Activated naive CD4-positive, alpha-beta T cell treated with anti-CD3 and anti-CD28 coated beads, Interleukin-2, amount 50 U/mL, for 72 hours (primary cell): ENCODE measurements around the gene VEGFA. TPM values are rescaled to one million over a fixed set of nuclear protein-coding genes. Genes with fewer than 3 reads are reported as not detected.
"Not testable (repeated sequence)": the region's sequence is repeated elsewhere in the genome, so short reads cannot be mapped to it uniquely, and the experiment has no call there.

Source experiments
- ATAC-seq, 2 donors: fragments of 150-1000 bp; cut with Tn5 transposase; 2 replicates each; pipeline ENCODE4 v1.10.0; 2021; ENCODE audit warnings: mild to moderate bottlenecking in 2 of 2, moderate library complexity in 2 of 2
- DNase-seq, 2 donors: peaks; one replicate each; pipeline ENCODE4 v3.0.0; 2021 to 2022; ENCODE audit warnings: low spot score in 2 of 2
- H3K27ac Mint-ChIP-seq, 2 donors: one replicate each; pipeline ENCODE4 v1.8.0; 2022; ENCODE audit warnings: mild to moderate bottlenecking in 2 of 2, mixed read lengths in 2 of 2
- H3K36me3 Mint-ChIP-seq, 2 donors: one replicate each; pipeline ENCODE4 v1.8.0; 2022; ENCODE audit warnings: mixed read lengths in 2 of 2
- H3K9me3 Mint-ChIP-seq, 2 donors: one replicate each; pipeline ENCODE4 v1.8.0; 2022; ENCODE audit warnings: mixed read lengths in 2 of 2
- total RNA-seq, 2 donors: library from RNA; stranded (reverse); gene quantifications; one replicate each; pipeline ENCODE4 v1.2.3, GENCODE V29; 2022

Gene VEGFA
- total RNA-seq, 2 donors from 2014 or later, result 24.1 to 79.2 TPM

DNA sequence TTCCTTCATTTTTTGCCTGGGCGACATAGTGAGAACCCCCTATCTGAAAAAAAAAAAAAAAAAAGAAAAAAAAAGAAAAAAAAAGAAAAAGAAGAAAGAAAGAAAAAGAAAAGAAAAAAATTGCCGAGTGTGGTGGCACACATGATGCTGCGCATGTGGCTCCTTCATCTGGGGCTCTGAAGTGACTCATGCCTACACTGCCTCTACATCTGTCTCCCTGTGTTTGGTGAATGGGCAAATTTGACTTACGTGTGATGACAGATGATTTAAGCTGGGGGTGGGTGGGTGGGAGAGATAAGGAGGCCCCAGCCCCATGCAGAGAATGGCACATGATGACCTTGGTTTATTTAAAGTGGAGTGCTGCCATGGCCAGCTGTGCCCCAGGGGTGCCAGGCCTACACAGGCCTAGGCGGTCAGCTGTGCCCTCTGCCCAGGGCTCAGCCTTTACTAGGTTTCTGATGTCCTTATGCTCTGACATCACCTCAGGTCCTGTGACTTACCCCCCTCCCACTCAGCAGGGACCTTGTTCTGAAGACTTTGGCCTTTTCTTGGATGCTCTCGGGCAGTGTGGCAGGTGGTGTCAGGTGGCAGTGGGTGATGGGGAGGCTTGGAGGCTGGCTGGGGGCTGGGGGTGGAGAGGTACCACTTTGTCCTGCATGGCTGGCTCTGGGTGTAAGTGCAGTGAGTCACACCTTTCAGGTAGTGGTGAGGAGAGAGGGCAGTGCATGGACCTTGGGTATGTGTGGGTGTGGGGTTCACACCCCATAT lies 41.1 kb downstream of the VEGFA start:
- Mint-ChIP-seq H3K27ac (no peak overlapping the region), H3K36me3 (no peaks in the 10 kb centered on the region), H3K9me3 (no peaks in the 10 kb centered on the region)
- ATAC-seq (peak in 1 of 2 donors; percentile 13), DNase-seq (no peak)

DNA sequence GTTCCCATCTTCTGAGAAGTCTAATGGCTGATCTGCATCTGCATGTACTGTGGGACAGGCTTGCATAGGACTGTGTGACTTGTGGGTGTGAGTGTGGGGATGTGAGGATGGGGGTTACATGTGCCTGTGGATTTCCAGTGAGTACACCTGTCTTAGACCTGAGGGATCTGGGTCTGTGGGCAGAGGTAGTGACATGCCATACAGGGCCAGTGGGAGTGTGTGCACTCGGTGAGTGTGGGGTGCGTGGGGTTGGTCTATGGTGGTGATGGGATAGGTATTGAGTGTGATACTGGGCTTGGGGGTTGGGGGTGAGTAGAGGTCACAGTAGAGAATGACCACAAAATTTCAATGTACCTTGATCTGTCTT lies 41.7 kb downstream of the VEGFA start:
- H3K9me3 Mint-ChIP-seq, result no peaks in the 10 kb centered on the region
- no peak for DNase-seq
- ATAC-seq, result no peak
- no peak overlapping the region for H3K27ac Mint-ChIP-seq
- H3K36me3 Mint-ChIP-seq, result no peaks in the 10 kb centered on the region

DNA sequence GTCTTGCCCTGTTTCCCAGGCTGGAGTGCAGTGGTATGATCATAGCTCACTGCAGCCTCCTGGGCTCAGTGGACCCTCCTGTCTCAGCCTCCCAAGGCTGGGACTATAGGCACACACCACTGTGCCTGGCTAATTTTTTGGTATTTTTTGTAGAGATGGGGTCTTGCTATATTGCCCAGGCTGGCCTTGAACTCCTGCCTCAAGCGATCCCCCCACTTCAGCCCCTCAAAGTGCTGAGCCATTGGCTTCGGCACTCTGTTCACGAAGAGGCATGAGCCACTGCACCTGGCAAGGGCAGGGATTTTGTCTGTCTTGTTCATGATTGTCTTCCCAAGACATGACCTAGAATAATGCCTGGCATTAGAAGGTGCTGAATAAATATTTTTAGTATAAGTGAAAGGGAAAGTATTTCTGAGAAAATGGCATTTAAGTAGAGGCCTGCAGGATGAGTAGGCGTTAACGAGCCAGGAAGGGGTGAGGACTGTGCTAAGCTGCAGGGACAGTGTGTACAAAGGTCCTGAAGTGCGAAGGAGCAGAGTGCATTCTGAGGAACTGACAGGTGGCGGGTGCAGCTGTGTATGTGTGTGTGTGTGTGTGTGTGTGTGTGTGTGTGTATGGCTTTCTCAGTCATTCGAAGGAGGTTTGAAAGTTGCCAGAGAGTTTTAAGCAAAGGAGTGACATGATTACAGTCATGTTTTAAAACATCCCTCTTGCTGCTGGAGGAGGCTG lies 43.0 kb downstream of the VEGFA start:
- Mint-ChIP-seq H3K9me3 (no peaks in the 10 kb centered on the region), H3K36me3 (no peaks in the 10 kb centered on the region), H3K27ac (no peak overlapping the region)
- DNase-seq, result no peak
- ATAC-seq, result peak; percentile 24 to 70

DNA sequence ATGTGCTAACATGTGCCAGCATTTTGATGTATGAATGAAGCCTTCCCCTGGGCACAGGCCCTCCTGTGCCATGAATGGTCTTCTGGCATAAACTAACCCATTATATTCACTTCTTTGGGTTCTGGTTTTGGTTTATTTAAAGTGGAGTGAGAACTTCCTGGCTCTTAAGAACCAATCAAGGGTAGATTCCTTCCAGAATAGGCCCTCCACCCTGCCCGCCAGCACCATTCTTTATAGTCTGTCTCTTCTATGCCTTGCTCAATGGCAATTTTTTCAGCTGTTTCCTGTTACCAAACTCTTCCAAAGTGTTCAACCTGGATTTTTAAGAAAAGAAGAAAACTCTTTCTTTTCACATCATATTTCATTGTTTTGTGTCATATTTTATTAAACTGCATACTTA lies 44.1 kb downstream of the VEGFA start:
- no peak for ATAC-seq
- DNase-seq, result no peak
- Mint-ChIP-seq H3K36me3 (no peaks in the 10 kb centered on the region), H3K27ac (no peak overlapping the region), H3K9me3 (no peaks in the 10 kb centered on the region)

DNA sequence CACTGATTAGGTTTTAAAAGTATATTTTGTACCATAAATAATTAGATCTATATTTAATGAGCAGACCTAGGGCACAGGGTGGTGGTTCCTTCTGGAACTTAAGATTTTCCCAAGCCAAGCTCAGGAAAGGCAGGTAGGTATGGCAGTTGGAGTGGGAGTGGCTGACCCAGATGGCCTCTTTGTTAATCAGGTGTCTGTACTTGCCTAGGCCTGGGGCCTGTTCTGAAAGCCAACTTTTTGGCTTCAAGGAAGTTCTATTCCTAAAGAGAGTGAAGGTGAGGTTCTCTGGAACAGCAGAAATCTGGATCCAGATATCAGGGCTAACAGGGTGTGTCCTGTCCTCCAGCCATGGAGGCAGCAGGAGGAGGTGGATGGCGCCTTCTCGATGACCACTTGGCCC lies 44.9 kb downstream of the VEGFA start:
- Mint-ChIP-seq H3K36me3 (no peaks in the 10 kb centered on the region), H3K9me3 (no peaks in the 10 kb centered on the region), H3K27ac (no peak overlapping the region)
- DNase-seq (no peak), ATAC-seq (no peak)

DNA sequence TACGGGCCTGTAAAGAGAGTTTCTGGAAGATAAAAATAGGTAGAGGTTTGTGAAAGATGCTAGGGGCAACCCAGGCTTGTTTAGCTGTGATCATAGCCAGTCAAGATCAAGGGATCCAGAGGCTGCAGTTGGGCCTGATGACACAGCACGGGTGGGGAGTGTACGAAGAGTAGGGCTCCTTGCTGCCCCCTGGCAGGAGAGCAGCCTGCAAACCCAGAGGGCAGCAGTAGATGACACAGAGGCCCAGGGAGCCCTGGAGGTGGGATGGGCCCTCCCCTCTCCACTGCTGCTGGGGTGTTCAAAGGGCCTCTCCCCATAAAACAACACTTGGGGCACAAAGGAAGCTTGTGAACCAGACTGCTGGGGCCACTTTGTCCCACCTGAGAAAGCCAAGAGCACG lies 47.2 kb downstream of the VEGFA start:
- Mint-ChIP-seq H3K9me3 (no peaks in the 10 kb centered on the region), H3K27ac (no peak overlapping the region), H3K36me3 (no peaks in the 10 kb centered on the region)
- DNase-seq, result no peak
- ATAC-seq, result peak; percentile 57 to 71

DNA sequence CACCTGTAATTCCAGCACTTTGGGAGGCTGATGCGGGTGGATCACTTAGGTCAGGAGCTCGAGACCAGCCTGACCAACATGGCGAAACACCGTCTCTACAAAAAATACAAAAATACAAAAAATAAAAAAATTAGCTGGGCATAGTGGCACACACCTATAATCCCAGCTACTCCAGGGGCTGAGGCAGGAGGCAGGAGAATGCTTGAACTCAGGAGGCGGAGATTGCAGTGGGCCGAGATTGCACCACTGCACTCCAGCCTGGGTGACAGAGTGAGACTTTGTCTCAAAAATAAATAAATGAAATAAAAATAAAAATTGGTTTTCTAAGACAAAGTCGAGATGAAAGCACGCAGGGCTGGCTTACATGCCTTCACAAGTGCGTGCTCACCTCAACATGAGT lies 49.0 kb downstream of the VEGFA start:
- H3K9me3 Mint-ChIP-seq, DNase-seq, H3K36me3 Mint-ChIP-seq, ATAC-seq, H3K27ac Mint-ChIP-seq: not testable (repeated sequence)

DNA sequence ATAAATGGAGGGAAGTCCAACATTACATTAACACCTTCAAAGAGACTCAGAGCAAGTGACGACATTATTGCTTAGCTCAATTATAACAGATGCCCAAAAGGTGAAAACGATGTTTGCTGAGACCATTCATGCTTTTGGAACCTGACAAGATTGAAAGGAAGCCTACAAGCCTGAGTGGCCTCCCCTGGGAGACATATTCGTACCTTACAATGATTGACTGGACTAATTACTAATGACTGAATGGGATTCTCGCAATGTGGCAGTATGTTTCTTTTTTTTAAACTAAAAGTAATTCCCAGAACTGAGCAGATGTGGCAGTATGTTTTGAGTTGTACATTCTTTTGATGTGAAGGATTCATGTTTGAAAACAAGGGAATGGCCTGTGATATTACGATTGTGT lies 49.9 kb downstream of the VEGFA start:
- DNase-seq (no peak), ATAC-seq (no peak)
- Mint-ChIP-seq H3K9me3 (no peaks in the 10 kb centered on the region), H3K36me3 (no peaks in the 10 kb centered on the region), H3K27ac (no peak overlapping the region)

DNA sequence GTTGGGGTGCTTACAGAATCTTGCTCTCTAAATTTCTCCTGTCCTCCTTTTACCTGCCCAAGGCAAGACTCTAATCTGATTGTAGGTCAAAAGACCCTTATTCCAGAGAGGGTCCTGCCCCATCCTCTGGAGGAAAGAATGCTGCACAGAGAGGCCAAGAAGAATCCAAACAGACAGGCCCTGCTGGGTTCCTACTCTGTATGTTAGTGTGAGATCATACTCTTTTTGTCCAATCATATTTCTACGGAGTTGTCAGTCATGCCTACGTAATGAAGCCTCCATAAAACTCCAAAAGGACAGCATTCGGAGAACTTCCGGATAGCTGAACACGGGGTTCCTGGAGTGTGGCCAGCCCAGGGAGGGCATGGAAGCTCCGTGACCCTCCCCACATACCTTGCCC lies 50.5 kb downstream of the VEGFA start:
- no peaks in the 10 kb centered on the region for H3K9me3 Mint-ChIP-seq
- no peaks in the 10 kb centered on the region for H3K36me3 Mint-ChIP-seq
- ATAC-seq (no peak), DNase-seq (no peak)
- H3K27ac Mint-ChIP-seq, result no peak overlapping the region

DNA sequence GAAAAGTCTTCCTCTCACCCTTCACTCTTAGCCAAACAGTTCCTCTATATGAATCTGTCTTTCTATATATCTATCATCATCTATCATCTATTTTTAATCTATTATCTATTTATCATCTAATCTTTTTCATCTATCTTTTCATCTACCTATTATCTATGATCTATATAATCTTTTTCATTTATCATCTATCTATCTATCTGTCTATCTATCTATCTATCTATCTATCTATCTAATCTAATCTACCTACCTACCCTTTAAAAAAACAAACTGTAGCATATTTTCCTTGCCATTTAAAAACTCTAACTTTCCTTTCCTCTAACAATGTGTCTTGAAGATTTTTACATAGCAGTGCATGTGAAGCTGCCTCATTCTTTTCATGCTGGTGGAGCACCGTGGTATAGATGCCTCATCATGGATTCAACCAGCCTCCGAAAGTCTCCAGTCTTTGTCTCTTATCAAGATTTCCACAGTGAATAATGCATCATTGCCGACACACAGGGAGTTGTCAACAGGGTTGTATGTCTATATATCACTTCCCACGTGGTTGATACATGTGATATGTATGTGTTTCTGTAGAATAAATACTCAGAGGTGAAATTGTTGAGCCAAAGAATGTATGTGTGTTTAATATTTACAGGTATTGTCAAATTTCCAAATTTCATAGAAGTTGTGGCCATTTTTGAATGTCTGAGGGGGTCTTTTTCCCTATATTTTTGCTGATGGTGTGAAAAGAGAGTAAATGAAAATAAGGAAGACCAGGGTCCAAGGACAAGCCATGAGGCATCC lies 51.3 kb downstream of the VEGFA start:
- Mint-ChIP-seq H3K36me3 (no peaks in the 10 kb centered on the region), H3K27ac (no peak overlapping the region), H3K9me3 (no peaks in the 10 kb centered on the region)
- DNase-seq (no peak), ATAC-seq (no peak)

DNA sequence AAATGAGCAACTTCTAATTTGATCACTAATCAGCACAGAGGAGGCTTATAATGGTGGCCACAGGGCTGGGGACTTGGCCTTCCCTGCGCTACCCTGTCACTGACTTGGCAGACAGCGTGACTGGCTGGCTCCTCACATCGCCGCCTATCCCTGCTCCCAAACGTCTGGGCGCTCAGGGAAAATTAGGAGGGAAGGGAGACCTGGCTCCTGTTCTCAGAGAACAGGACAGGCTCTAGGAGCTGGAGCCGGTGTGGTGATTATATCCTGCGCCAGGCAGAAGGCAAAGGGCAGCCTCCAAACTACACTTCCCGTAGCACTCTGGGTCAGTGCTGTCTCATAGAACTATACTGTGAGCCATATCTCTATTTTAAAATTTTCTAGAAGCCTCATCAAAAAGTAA lies 53.4 kb downstream of the VEGFA start:
- Mint-ChIP-seq H3K27ac (no peak overlapping the region), H3K36me3 (no peaks in the 10 kb centered on the region), H3K9me3 (no peaks in the 10 kb centered on the region)
- ATAC-seq, result no peak
- no peak for DNase-seq

DNA sequence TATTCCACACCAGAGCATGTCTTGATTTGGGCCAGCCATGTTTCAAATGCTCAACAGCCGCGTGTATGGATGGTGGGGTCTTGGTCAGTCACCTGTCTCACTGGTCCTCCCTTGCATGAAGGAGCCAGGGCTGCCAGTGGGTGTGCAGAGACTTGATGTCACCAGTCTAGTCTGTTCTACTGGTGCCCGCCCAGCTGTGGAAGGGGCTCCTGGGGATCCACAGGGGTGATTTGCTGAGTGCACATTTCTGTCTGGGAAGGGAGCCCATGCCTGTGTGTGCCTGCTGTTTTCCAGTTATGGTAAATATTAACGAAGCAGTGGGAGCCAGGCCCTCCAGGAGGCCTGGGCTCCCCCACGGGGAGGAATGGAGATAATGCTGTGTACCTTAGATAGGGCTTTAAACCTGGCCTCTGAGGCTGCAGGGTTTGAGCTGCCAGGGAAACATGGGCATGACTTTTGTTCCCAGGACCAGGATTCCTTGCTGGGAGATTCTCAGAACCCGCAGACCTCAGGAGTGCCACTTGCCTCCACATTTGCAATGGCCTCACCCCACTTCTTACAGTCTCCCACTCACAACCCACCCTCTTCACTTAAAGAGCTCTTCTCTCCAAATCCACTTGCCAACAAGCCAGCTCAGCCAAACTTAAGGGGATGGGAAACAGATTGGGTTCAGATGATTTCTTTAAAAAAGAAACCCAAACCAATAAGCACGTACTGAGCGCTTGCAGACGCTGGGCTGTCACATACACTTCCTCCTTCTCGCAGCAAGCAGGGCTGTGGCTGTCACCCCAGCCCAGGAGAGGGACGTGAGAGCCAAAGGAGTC lies 54.1 kb downstream of the VEGFA start:
- ATAC-seq (no peak), DNase-seq (no peak)
- Mint-ChIP-seq H3K9me3 (no peaks in the 10 kb centered on the region), H3K36me3 (no peaks in the 10 kb centered on the region), H3K27ac (no peak overlapping the region)

DNA sequence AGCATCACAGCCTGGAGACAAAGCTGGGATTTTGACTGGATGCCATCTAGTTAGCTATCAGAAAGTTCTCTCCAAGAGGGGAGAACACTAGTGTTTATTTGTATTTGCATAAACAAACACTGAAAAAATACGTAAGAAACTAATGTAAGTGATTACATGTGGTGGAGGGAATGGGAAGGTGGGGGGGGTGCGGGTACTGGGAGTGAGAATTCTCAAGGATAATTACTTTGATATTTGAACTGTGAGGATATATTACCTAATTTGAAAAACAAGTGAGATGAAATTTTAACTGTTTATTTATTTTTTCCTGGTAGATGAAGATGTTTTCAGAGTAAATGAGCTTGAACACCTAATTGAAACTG lies 54.7 kb downstream of the VEGFA start:
- DNase-seq (no peak), ATAC-seq (no peak)
- no peaks in the 10 kb centered on the region for H3K36me3 Mint-ChIP-seq
- H3K27ac Mint-ChIP-seq, result no peak overlapping the region
- H3K9me3 Mint-ChIP-seq, result no peaks in the 10 kb centered on the region

DNA sequence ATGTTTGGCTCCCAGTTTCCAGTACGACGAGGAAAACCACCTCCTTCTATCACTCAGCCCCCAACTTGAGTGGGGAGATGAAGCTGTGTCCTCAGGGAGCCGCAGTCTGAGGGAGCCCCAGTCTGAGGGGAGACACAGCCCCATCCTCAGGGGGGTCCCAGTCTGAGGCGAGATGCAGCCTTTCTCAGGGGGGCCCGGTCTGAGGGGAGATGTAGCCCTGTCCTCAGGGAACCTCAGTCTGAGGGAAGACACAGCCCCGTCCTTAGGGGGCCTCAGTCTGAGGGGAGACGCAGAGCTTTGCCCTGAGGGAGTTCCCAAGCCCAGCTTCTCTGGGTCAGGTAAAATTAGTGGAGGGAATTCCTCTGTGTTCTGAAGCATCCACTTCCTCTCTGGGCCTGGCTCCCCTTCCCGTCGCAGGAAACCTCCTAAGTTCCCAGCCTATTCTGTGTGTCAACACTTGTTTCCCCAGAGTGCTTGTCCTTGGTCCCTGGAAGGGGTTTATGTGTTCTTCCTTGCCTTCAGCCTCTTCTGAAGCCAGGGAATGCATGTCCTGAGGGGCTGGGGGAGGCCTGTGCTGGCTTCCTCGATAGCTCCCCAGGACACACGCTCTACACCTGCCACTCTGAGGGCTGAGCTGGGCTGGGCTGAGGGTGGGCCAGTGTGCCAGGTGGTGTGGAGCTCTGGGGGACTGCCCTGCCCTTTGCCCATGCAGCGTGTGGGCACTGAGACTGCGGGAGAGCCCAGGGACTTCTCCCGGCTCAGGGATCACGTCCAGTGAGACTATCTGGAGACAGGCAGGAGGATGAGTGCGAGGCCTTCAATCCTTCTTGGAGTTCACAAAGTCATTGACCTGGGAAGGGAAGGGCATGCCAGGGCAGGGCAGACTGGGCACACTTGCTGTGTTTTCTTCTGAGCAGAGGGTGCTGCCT lies 55.4 kb downstream of the VEGFA start:
- Mint-ChIP-seq H3K27ac (no peak overlapping the region), H3K9me3 (no peaks in the 10 kb centered on the region), H3K36me3 (no peaks in the 10 kb centered on the region)
- DNase-seq (no peak), ATAC-seq (no peak)

DNA sequence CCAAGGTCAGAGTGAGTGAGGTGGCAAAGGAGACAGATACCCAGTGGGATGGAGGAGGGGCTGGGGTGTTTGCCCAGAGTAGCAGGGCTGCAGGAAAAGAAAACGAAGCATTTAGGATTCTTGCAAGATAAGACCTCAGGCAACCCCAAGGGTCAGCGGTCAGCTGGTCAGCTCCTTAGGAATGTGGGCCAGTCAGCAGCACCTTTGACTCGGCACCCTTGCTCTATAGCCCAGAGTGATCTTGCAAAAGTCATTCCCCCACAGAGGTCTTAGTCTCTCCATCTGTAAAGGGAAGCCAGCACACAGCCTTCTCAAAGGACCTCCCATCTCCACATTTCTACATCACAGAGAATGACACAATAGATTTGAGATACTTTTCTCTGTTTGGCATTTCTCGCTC lies 56.7 kb downstream of the VEGFA start:
- Mint-ChIP-seq H3K36me3 (no peaks in the 10 kb centered on the region), H3K27ac (no peak overlapping the region), H3K9me3 (no peaks in the 10 kb centered on the region)
- DNase-seq (no peak), ATAC-seq (no peak)

DNA sequence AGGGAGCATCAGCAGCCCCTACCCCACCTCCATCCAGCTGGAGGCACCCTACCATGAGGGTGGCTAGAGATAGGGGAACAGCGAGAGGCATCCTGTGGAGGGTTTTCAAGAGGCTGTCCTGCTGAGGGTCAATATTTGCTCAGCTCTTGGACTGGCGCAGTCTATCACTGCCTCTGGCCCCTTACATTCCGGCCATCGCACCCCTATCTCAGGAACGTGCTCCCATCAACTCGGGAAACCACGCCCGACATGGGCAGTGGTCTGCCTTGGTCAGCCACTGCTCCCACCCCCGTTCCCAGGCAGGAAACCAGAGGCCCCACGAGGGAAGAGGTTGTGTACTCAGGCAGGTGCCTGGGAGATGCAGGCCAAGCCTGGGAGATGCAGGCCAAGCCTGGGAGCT lies 57.9 kb downstream of the VEGFA start:
- Mint-ChIP-seq H3K9me3 (no peaks in the 10 kb centered on the region), H3K36me3 (no peaks in the 10 kb centered on the region), H3K27ac (no peak overlapping the region)
- DNase-seq (no peak), ATAC-seq (no peak)
